HG03432 (cell line): Measurements from ENCODE around the gene MCM9.
A peak's percentile ranks its signal among the peaks of the same experiment; 100 is the strongest.

ENCODE experiments used
- ATAC-seq: cut with Tn5 transposase; IDR thresholded peaks from one replicate; pipeline ENCODE4 v1.9.1; 2021; ENCODE audit warnings: mild to moderate bottlenecking, moderate library complexity; ENCODE audit not compliant: unreplicated experiment

The MCM9 gene

GRCh38 chr6:118894425-118895260 is 40.3 kb downstream of the MCM9 start:
- peak; percentile 40 for ATAC-seq

- peak; percentile 78 for ATAC-seq
Observed at GRCh38 chr6:118893807-118894424, 41.0 kb downstream of the MCM9 start, which contains the start of gene ASF1A. Gene ASF1A, plus strand, starts transcription at chr6:118894152. Its CDS starts 262 bp downstream, at chr6:118894414.

GRCh38 chr6:118893064-118893806 is 41.7 kb downstream of the MCM9 start:
- peak; percentile 12 for ATAC-seq

GRCh38 chr6:118892355-118892991 is 42.5 kb downstream of the MCM9 start:
- no peak for ATAC-seq

GRCh38 chr6:118890997-118891790 is 43.8 kb downstream of the MCM9 start:
- ATAC-seq, result no peak

GRCh38 chr6:118889163-118889562 is 45.8 kb downstream of the MCM9 start:
- no peak for ATAC-seq

- ATAC-seq, result no peak
Observed at GRCh38 chr6:118886641-118887040, 48.3 kb downstream of the MCM9 start.

- no peak for ATAC-seq
Observed at GRCh38 chr6:118882314-118882905, 52.5 kb downstream of the MCM9 start.

GRCh38 chr6:118881440-118882313 is 53.3 kb downstream of the MCM9 start:
- ATAC-seq, result peak; percentile 93

GRCh38 chr6:118877806-118878205 is 57.2 kb downstream of the MCM9 start:
- no peak for ATAC-seq

GRCh38 chr6:118876814-118877213 is 58.1 kb downstream of the MCM9 start:
- ATAC-seq, result no peak

- no peak for ATAC-seq
Observed at GRCh38 chr6:118876198-118876597, 58.8 kb downstream of the MCM9 start.

GRCh38 chr6:118875672-118876071 is 59.3 kb downstream of the MCM9 start:
- ATAC-seq, result no peak

- no peak for ATAC-seq
Observed at GRCh38 chr6:118873239-118873638, 61.7 kb downstream of the MCM9 start.

GRCh38 chr6:118872726-118873125 is 62.2 kb downstream of the MCM9 start:
- no peak for ATAC-seq

- no peak for ATAC-seq
Observed at GRCh38 chr6:118872318-118872717, 62.6 kb downstream of the MCM9 start.

GRCh38 chr6:118871331-118871730 is 63.6 kb downstream of the MCM9 start:
- ATAC-seq, result no peak

GRCh38 chr6:118869894-118870589 is 64.9 kb downstream of the MCM9 start:
- ATAC-seq, result no peak
